Measurements from ENCODE around the gene PIGM.

DNA sequence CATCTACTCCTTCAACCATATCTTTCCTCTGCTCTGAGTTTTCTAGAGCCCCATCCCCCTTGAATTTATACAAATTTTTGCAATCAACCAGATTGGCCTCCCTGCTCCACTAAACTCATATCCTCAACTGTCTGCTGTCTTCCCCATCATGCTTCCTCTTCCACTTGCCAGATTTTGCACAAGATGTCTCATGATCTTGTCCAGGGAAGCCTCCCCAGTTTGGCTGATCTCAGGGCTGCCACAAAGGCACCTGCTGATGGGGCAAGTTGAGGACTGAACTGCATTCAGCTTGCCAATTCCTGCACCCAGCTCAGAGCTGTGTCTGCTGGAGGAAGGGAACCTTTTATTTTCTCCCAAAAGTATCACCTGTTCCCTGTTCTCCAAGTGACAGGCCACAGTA, 45.7 kb upstream of the PIGM start:
- TF ChIP-seq, protein P1, sequence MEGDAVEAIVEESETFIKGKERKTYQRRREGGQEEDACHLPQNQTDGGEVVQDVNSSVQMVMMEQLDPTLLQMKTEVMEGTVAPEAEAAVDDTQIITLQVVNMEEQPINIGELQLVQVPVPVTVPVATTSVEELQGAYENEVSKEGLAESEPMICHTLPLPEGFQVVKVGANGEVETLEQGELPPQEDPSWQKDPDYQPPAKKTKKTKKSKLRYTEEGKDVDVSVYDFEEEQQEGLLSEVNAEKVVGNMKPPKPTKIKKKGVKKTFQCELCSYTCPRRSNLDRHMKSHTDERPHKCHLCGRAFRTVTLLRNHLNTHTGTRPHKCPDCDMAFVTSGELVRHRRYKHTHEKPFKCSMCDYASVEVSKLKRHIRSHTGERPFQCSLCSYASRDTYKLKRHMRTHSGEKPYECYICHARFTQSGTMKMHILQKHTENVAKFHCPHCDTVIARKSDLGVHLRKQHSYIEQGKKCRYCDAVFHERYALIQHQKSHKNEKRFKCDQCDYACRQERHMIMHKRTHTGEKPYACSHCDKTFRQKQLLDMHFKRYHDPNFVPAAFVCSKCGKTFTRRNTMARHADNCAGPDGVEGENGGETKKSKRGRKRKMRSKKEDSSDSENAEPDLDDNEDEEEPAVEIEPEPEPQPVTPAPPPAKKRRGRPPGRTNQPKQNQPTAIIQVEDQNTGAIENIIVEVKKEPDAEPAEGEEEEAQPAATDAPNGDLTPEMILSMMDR (IDR thresholded peaks at IDR 0.05), result no peak
- TF ChIP-seq POLR2A (IDR thresholded peaks at IDR 0.05), result no peak
